OCI-LY1 (cell line): Measurements from ENCODE around the gene SIX2.

Experiments
- H2AFZ ChIP-seq: fragments of 200-600 bp; sonication (generic), shearing (Covaris generic); 2 replicates; pipeline ENCODE4 v1.6.0; 2014; ENCODE audit warnings: antibody characterized with exemption, mild to moderate bottlenecking, low read length
- H3F3A ChIP-seq: fragments of 200-600 bp; sonication (generic), shearing (Covaris generic); 2 replicates; pipeline ENCODE4 v1.6.0; 2014; ENCODE audit warnings: mild to moderate bottlenecking, antibody characterized with exemption, low read length, moderate library complexity; ENCODE audit not compliant: insufficient read depth
- H3K27ac ChIP-seq: fragments of 200-600 bp; sonication (generic); 2 replicates; pipeline ENCODE4 v1.5.1; 2014; ENCODE audit warnings: low read length, mixed run types, mild to moderate bottlenecking, low read depth; ENCODE audit not compliant: poor library complexity, severe bottlenecking
- H3K27me3 ChIP-seq: fragments of 200-600 bp; sonication (generic); 2 replicates; pipeline ENCODE4 v1.6.0; 2014; ENCODE audit warnings: antibody characterized with exemption, mild to moderate bottlenecking, low read length, moderate library complexity; ENCODE audit not compliant: insufficient read depth
- H3K36me3 ChIP-seq: fragments of 200-600 bp; sonication (generic); 2 replicates; pipeline ENCODE4 v1.6.1; 2014; ENCODE audit warnings: mild to moderate bottlenecking, antibody characterized with exemption, low read length, moderate library complexity, mixed read lengths; ENCODE audit not compliant: insufficient read depth
- H3K4me1 ChIP-seq: fragments of 200-600 bp; sonication (generic); 2 replicates; pipeline ENCODE4 v1.5.1; 2014; ENCODE audit warnings: mild to moderate bottlenecking, low read length, moderate library complexity; ENCODE audit not compliant: insufficient read depth, severe bottlenecking
- H3K4me2 ChIP-seq: fragments of 200-600 bp; sonication (generic), shearing (Covaris generic); 2 replicates; pipeline ENCODE4 v1.6.1; 2014; ENCODE audit warnings: low read length
- H3K4me3 ChIP-seq: fragments of 200-600 bp; sonication (generic); 2 replicates; pipeline ENCODE4 v1.5.1; 2014; ENCODE audit warnings: low read length, low read depth, mild to moderate bottlenecking, mixed read lengths; ENCODE audit not compliant: poor library complexity, severe bottlenecking
- H3K79me2 ChIP-seq: fragments of 200-600 bp; shearing (Covaris generic); 2 replicates; pipeline ENCODE4 v1.6.1; 2016; ENCODE audit warnings: mixed run types, low read length, mixed read lengths; ENCODE audit not compliant: insufficient read depth
- H3K9ac ChIP-seq: fragments of 200-600 bp; sonication (generic), shearing (Covaris generic); 2 replicates; pipeline ENCODE4 v1.6.1; 2014; ENCODE audit warnings: mild to moderate bottlenecking, low read length, mixed read lengths
- H3K9me2 ChIP-seq: fragments of 200-600 bp; sonication (generic), shearing (Covaris generic); 2 replicates; pipeline ENCODE4 v1.6.1; 2014; ENCODE audit warnings: low read depth, mild to moderate bottlenecking, low read length, mixed read lengths
- H3K9me3 ChIP-seq: fragments of 200-600 bp; shearing (Covaris generic); 2 replicates; pipeline ENCODE4 v1.6.1; 2014; ENCODE audit warnings: low read length, mixed read lengths
- H4K20me1 ChIP-seq: fragments of 200-600 bp; sonication (generic), shearing (Covaris generic); 2 replicates; pipeline ENCODE4 v1.6.0; 2016; ENCODE audit warnings: mild to moderate bottlenecking, low read length; ENCODE audit not compliant: insufficient read depth
- EZH2 ChIP-seq: fragments of 200-600 bp; sonication (generic), shearing (Covaris generic); IDR thresholded peaks from 2 replicates; pipeline ENCODE4 v1.8.0; 2017; ENCODE audit warnings: borderline replicate concordance, mixed run types, mild to moderate bottlenecking, antibody characterized with exemption, low read length, moderate library complexity, mixed read lengths
- TF ChIP-seq, protein P1 (sequence below): fragments of 200-600 bp; sonication (generic), shearing (Covaris generic); IDR thresholded peaks from 2 replicates; pipeline ENCODE4 v1.5.1; 2017; ENCODE audit warnings: mild to moderate bottlenecking, antibody characterized with exemption, low read length, moderate library complexity, mixed read lengths

Gene SIX2

GRCh38 chr2:44970846-44971450, 38.3 kb downstream of the SIX2 start:
- H3K27me3 ChIP-seq: no peaks in the 10 kb centered on the region
- no peaks in the 10 kb centered on the region for H3K9me2 ChIP-seq
- H3K4me1 ChIP-seq: peaks cover 5% of the 10 kb centered on the region
- no peak overlapping the region for H2AFZ ChIP-seq
- H3K9me3 ChIP-seq: no peaks in the 10 kb centered on the region
- H3K36me3 ChIP-seq: no peaks in the 10 kb centered on the region
- no peak overlapping the region for H3K4me2 ChIP-seq
- no peak for TF ChIP-seq EZH2
- no peak overlapping the region for H3K27ac ChIP-seq
- H3K79me2 ChIP-seq: no peaks in the 10 kb centered on the region
- H3F3A ChIP-seq: no peaks in the 10 kb centered on the region
- H3K9ac ChIP-seq: no peak overlapping the region
- H3K4me3 ChIP-seq: no peak overlapping the region
- H4K20me1 ChIP-seq: no peaks in the 10 kb centered on the region

- Histone ChIP-seq H3K36me3 (no peaks in the 10 kb centered on the region), H3K9me2 (no peaks in the 10 kb centered on the region), H3K27ac (no peak overlapping the region), H2AFZ (no peak overlapping the region), H3K79me2 (no peaks in the 10 kb centered on the region), H3K4me1 (peaks cover 5% of the 10 kb centered on the region), H3K27me3 (no peaks in the 10 kb centered on the region), H3K4me2 (no peak overlapping the region), H3K4me3 (no peak overlapping the region), H3K9me3 (no peaks in the 10 kb centered on the region), H4K20me1 (no peaks in the 10 kb centered on the region), H3F3A (no peaks in the 10 kb centered on the region), H3K9ac (no peak overlapping the region)
- TF ChIP-seq EZH2: no peak
- TF ChIP-seq, protein P1, sequence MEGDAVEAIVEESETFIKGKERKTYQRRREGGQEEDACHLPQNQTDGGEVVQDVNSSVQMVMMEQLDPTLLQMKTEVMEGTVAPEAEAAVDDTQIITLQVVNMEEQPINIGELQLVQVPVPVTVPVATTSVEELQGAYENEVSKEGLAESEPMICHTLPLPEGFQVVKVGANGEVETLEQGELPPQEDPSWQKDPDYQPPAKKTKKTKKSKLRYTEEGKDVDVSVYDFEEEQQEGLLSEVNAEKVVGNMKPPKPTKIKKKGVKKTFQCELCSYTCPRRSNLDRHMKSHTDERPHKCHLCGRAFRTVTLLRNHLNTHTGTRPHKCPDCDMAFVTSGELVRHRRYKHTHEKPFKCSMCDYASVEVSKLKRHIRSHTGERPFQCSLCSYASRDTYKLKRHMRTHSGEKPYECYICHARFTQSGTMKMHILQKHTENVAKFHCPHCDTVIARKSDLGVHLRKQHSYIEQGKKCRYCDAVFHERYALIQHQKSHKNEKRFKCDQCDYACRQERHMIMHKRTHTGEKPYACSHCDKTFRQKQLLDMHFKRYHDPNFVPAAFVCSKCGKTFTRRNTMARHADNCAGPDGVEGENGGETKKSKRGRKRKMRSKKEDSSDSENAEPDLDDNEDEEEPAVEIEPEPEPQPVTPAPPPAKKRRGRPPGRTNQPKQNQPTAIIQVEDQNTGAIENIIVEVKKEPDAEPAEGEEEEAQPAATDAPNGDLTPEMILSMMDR: no peak
These were observed 39.3 kb downstream of the SIX2 start for GRCh38 chr2:44969936-44970335.

DNA sequence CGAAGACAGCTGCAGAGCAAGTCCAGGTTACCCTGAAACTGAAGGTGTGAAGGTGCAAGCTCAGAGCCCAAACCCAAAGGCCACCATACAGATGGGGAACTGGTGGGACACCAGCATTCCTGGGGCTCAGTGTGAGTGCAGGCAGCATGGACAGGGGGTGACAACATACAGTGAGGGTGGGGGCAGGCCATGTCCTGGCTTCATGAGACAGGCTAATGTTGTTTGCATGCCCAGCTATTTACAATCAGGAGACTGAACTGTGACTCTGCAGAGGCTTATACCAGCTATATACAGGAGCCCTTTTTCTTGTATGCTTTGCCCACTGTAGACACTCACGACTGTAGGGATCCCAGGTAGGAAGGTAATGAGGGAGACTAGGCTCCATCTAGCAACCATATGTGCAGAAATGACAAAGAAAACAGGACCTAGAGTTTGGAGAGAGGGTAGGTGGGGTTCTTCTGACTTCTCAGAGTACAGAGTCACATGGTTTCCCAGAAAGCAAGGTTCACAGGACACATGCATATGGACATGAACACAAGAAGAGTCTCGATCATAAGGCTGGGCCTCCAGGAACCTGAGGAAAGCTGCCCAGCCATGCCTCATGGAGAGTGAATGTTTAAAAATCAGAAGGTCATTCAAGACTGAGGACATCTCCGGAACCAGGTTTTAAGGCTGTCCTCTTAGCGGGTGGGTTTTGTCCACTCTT, 41.4 kb downstream of the SIX2 start:
- no peak overlapping the region for H2AFZ ChIP-seq
- no peaks in the 10 kb centered on the region for H3K36me3 ChIP-seq
- no peaks in the 10 kb centered on the region for H3K27me3 ChIP-seq
- no peaks in the 10 kb centered on the region for H3K9me2 ChIP-seq
- H3K9me3 ChIP-seq: no peaks in the 10 kb centered on the region
- no peak for TF ChIP-seq EZH2
- TF ChIP-seq, protein P1: no peak
- H3K27ac ChIP-seq: no peak overlapping the region
- no peak overlapping the region for H3K4me3 ChIP-seq
- no peak overlapping the region for H3K4me2 ChIP-seq
- H3K4me1 ChIP-seq: no peaks in the 10 kb centered on the region
- no peak overlapping the region for H3K9ac ChIP-seq
- H3F3A ChIP-seq: no peaks in the 10 kb centered on the region
- no peaks in the 10 kb centered on the region for H3K79me2 ChIP-seq
- no peaks in the 10 kb centered on the region for H4K20me1 ChIP-seq

GRCh38 chr2:44967056-44967455, 42.2 kb downstream of the SIX2 start:
- no peaks in the 10 kb centered on the region for H3K36me3 ChIP-seq
- no peaks in the 10 kb centered on the region for H3K27me3 ChIP-seq
- H3F3A ChIP-seq: no peaks in the 10 kb centered on the region
- H3K9me2 ChIP-seq: no peaks in the 10 kb centered on the region
- no peak overlapping the region for H3K4me3 ChIP-seq
- no peaks in the 10 kb centered on the region for H3K9me3 ChIP-seq
- no peak overlapping the region for H3K27ac ChIP-seq
- H3K79me2 ChIP-seq: no peaks in the 10 kb centered on the region
- H4K20me1 ChIP-seq: no peaks in the 10 kb centered on the region
- H3K9ac ChIP-seq: no peak overlapping the region
- H2AFZ ChIP-seq: no peak overlapping the region
- TF ChIP-seq EZH2: no peak
- TF ChIP-seq, protein P1: no peak
- no peaks in the 10 kb centered on the region for H3K4me1 ChIP-seq
- no peak overlapping the region for H3K4me2 ChIP-seq
